Measurements from ENCODE around the gene SLIT2. TPM values are rescaled to one million over a fixed set of nuclear protein-coding genes. Genes with fewer than 3 reads are reported as not detected.

SLIT2 gene
- total RNA-seq, 1 donor from 2014 or later: 6.0 TPM

- Histone ChIP-seq H3K4me3 (peak overlapping the region; percentile 73), H3K27ac (replicated peaks) (no peak overlapping the region), H3K9me3 (replicated peaks) (no peaks in the 10 kb centered on the region), H3K36me3 (no peaks in the 10 kb centered on the region), H3K4me1 (peaks cover 42% of the 10 kb centered on the region), H3K27me3 (ENCODE audit: low read depth) (peaks cover 66% of the 10 kb centered on the region)
- no peak for DNase-seq
- no peak for TF ChIP-seq CTCF (IDR thresholded peaks at IDR 0.05; ENCODE audit: borderline replicate concordance)
- intact Hi-C loops (cut with micrococcal nuclease): no loop called here
Measured at GRCh38 chr4:20255823-20256222, 4.1 kb downstream of the SLIT2 start.

GRCh38 chr4:20256381-20256881 is 4.7 kb downstream of the SLIT2 start:
- H3K27ac ChIP-seq (replicated peaks): no peak overlapping the region
- no peaks in the 10 kb centered on the region for H3K36me3 ChIP-seq
- peaks cover 38% of the 10 kb centered on the region for H3K4me1 ChIP-seq
- H3K9me3 ChIP-seq (replicated peaks): no peaks in the 10 kb centered on the region
- TF ChIP-seq CTCF (IDR thresholded peaks at IDR 0.05; ENCODE audit: borderline replicate concordance): no peak
- DNase-seq: no peak
- intact Hi-C loops (cut with micrococcal nuclease): no loop called here
- peak overlapping the region; percentile 73 for H3K4me3 ChIP-seq
- H3K27me3 ChIP-seq (ENCODE audit: low read depth): peaks cover 60% of the 10 kb centered on the region

GRCh38 chr4:20259707-20260106 is 8.0 kb downstream of the SLIT2 start:
- Histone ChIP-seq H3K4me3 (no peak overlapping the region), H3K9me3 (replicated peaks) (no peaks in the 10 kb centered on the region), H3K36me3 (no peaks in the 10 kb centered on the region), H3K4me1 (peaks cover 5% of the 10 kb centered on the region), H3K27me3 (ENCODE audit: low read depth) (peaks cover 27% of the 10 kb centered on the region), H3K27ac (replicated peaks) (no peak overlapping the region)
- intact Hi-C loops (cut with micrococcal nuclease): no loop called here
- DNase-seq: no peak
- TF ChIP-seq CTCF (IDR thresholded peaks at IDR 0.05; ENCODE audit: borderline replicate concordance): no peak

GRCh38 chr4:20260821-20261220 is 9.1 kb downstream of the SLIT2 start:
- H3K27me3 ChIP-seq (ENCODE audit: low read depth): peaks cover 16% of the 10 kb centered on the region
- no peaks in the 10 kb centered on the region for H3K4me1 ChIP-seq
- intact Hi-C loops (cut with micrococcal nuclease): no loop called here
- H3K9me3 ChIP-seq (replicated peaks): no peaks in the 10 kb centered on the region
- no peak for DNase-seq
- H3K27ac ChIP-seq (replicated peaks): no peak overlapping the region
- TF ChIP-seq CTCF (IDR thresholded peaks at IDR 0.05; ENCODE audit: borderline replicate concordance): no peak
- H3K4me3 ChIP-seq: no peak overlapping the region
- no peaks in the 10 kb centered on the region for H3K36me3 ChIP-seq

- no peak overlapping the region for H3K27ac ChIP-seq (replicated peaks)
- intact Hi-C loops (cut with micrococcal nuclease): no loop called here
- H3K4me1 ChIP-seq: no peaks in the 10 kb centered on the region
- no peaks in the 10 kb centered on the region for H3K9me3 ChIP-seq (replicated peaks)
- no peak for TF ChIP-seq CTCF (IDR thresholded peaks at IDR 0.05; ENCODE audit: borderline replicate concordance)
- H3K27me3 ChIP-seq (ENCODE audit: low read depth): peaks cover 2% of the 10 kb centered on the region
- no peak for DNase-seq
- no peak overlapping the region for H3K4me3 ChIP-seq
- no peaks in the 10 kb centered on the region for H3K36me3 ChIP-seq
Measured at GRCh38 chr4:20262221-20262620, 10.5 kb downstream of the SLIT2 start.

All from left ventricle myocardium inferior (tissue), 1 donor.